Activated CD8-positive, alpha-beta T cell treated with anti-CD3 and anti-CD28 coated beads for 36 hours (primary cell): ENCODE results near the gene KCNN1. TPM values are rescaled to one million over a fixed set of nuclear protein-coding genes. Genes with fewer than 3 reads are reported as not detected.

Source experiments
- ATAC-seq: fragments of 200-7000 bp; cut with Tn5 transposase; one replicate; pipeline ENCODE4 v1.10.0; 2021; ENCODE audit warnings: mild to moderate bottlenecking, moderate library complexity
- CTCF ChIA-PET: fragments of 350-600 bp; sonication (Branson Sonifier 250); formaldehyde crosslinking; loops from one replicate; lab custom pipeline; 2021; ENCODE audit warnings: antibody characterized with exemption; lab: Charles Lee
- POLR2A ChIA-PET: fragments of 350-600 bp; sonication (Branson Sonifier 250); formaldehyde crosslinking; loops from one replicate; lab custom pipeline; 2021; ENCODE audit warnings: antibody characterized with exemption; lab: Charles Lee
- DNase-seq: peaks from one replicate; pipeline ENCODE4 v3.0.0-alpha.2; 2020
- H3K27ac Mint-ChIP-seq: one replicate; pipeline ENCODE4 v1.8.0; 2021; ENCODE audit warnings: mild to moderate bottlenecking, mixed read lengths
- H3K27me3 Mint-ChIP-seq: one replicate; pipeline ENCODE4 v1.8.0; 2021; ENCODE audit warnings: mixed read lengths
- H3K36me3 Mint-ChIP-seq: one replicate; pipeline ENCODE4 v1.8.0; 2021; ENCODE audit warnings: low read depth, mixed read lengths
- H3K4me1 Mint-ChIP-seq: one replicate; pipeline ENCODE4 v1.8.0; 2021; ENCODE audit warnings: low read depth, mixed read lengths
- H3K4me3 Mint-ChIP-seq: one replicate; pipeline ENCODE4 v1.8.0; 2021; ENCODE audit warnings: mild to moderate bottlenecking, moderate library complexity, mixed read lengths
- H3K9me3 Mint-ChIP-seq: one replicate; pipeline ENCODE4 v1.8.0; 2021; ENCODE audit warnings: mixed read lengths
- intact Hi-C: fragments of 100-400 bp; cut with micrococcal nuclease; formaldehyde crosslinking; loops from one replicate; pipeline ENCODE4 v1.10.0; 2022
- total RNA-seq, 2 experiments: library from RNA; stranded (reverse); gene quantifications; one replicate each; pipeline ENCODE4 v1.2.3, GENCODE V29; 2021
- TF ChIP-seq, protein P1 (sequence below): fragments of 200-600 bp; IDR thresholded peaks from one replicate; pipeline ENCODE4 v1.8.0; 2022; ENCODE audit warnings: antibody characterized with exemption, mild to moderate bottlenecking

KCNN1 gene
- total RNA-seq, 2 experiments from 2014 or later, result 0.25 to 1.7 TPM

DNA sequence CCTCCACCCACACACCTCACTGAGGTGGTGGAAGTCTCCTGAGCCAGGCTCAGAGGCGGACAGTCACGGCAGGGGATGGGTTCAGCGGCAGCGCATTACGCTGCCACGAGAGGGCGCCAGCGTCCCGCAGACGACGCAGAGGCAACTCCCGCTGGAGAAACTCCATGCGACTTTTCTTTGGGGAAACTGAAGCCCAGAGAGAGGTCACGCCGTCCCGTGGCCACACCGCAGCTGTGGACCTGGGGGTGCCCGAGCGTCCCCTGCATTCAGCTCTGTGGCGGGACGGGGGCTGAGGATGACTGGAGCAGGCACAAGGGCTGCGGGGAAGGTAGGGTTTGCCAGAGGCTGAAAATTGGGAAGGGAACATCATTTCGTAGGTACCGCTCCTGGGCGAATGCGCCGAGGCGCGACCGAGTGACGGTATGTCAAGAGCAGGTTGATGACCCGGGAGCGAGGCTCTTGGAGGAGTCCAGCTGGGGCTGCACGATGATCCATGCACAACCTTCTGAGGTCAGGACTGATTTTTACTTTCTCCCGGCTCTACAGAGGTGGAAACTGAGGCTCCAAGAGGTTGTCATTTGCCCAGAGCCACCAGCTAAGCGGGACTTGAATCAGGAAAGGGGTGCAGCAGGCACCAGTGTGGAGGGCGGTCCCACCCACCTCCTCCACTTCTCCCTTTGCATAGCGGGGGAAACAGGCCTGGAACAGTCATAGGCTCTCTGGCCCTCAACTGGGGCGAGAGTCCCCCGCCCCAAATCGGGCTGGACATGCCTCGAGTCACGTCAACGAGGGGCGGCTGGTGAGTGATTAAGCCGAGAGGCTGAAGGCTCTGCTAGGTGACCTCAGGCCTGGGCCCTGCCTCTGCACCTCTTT lies 40.4 kb downstream of the KCNN1 start:
- ChIA-PET CTCF (interaction anchor here (0.6 to 6.1 kb wide), 17 partner anchors 9 to 256 kb away, joined by 3 to 151 read pairs (median 5); partner anchors contain the start of genes FCHO1 and IL12RB1), POLR2A (interaction anchor here (1.0 to 3.9 kb wide), 7 partner anchors 13 to 82 kb away, joined by 3 to 24 read pairs (median 5); no protein-coding TSS in a partner anchor)
- Mint-ChIP-seq H3K27ac (peak overlapping the region; percentile 82), H3K9me3 (no peaks in the 10 kb centered on the region), H3K4me1 (peaks cover 29% of the 10 kb centered on the region), H3K27me3 (no peaks in the 10 kb centered on the region), H3K4me3 (peak overlapping the region; percentile 77), H3K36me3 (peaks cover 36% of the 10 kb centered on the region)
- ATAC-seq, result peak; percentile 65
- intact Hi-C loops, result loop anchor here (1.0 to 10.0 kb wide), 2 partner anchors 51 to 148 kb away; partner anchors contain the start of gene PIK3R2
- peak; percentile 85 for DNase-seq
- TF ChIP-seq, protein P1, sequence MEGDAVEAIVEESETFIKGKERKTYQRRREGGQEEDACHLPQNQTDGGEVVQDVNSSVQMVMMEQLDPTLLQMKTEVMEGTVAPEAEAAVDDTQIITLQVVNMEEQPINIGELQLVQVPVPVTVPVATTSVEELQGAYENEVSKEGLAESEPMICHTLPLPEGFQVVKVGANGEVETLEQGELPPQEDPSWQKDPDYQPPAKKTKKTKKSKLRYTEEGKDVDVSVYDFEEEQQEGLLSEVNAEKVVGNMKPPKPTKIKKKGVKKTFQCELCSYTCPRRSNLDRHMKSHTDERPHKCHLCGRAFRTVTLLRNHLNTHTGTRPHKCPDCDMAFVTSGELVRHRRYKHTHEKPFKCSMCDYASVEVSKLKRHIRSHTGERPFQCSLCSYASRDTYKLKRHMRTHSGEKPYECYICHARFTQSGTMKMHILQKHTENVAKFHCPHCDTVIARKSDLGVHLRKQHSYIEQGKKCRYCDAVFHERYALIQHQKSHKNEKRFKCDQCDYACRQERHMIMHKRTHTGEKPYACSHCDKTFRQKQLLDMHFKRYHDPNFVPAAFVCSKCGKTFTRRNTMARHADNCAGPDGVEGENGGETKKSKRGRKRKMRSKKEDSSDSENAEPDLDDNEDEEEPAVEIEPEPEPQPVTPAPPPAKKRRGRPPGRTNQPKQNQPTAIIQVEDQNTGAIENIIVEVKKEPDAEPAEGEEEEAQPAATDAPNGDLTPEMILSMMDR, result peak; percentile 100

DNA sequence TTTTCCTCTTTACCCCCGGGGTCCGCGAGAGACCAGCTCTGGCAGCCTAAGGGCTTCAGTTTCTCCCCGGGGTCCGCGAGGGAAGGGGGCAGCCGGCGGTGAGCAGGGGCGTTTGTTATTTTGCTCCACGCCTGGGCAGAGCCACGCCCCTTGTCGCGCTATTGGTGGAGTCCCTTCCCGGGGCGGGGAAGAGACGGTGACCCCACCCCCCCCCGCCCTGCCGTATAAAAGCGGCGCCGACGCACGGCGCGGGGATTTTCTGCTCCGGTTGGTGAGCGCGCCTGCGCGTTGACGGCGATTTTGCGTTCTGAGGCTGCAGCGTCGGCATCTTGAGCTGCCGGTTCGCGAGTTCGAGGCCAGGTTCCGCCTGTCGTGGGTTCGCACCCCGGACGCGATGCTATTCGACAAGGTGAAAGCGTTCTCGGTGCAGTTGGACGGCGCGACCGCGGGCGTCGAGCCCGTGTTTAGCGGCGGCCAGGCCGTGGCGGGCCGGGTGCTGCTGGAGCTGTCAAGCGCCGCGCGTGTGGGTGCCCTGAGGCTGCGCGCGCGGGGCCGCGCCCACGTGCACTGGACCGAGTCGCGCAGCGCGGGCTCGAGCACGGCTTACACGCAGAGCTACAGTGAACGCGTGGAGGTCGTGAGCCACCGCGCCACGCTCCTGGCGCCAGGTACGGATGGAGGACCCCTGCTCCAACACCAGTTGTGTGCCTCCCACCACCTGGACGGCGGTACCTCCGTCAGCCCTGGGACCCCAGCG lies 41.2 kb downstream of the KCNN1 start, which contains the start of gene ARRDC2:
TSS of gene ARRDC2 (plus strand) at position 254 of the 757 bp plus-strand sequence. CDS start at position 395, 141 bp downstream.
- ATAC-seq (peak; percentile 87), DNase-seq (peak; percentile 95)
- Mint-ChIP-seq H3K27me3 (no peaks in the 10 kb centered on the region), H3K36me3 (peaks cover 40% of the 10 kb centered on the region), H3K4me3 (peak within 1 kb of the TSS; percentile 77), H3K9me3 (no peaks in the 10 kb centered on the region), H3K27ac (peak within 1 kb of the TSS; percentile 82), H3K4me1 (peaks cover 30% of the 10 kb centered on the region)
- CTCF ChIA-PET, result interaction anchor here (0.6 to 6.1 kb wide), 16 partner anchors 8 to 144 kb away, joined by 3 to 151 read pairs (median 6); no protein-coding TSS in a partner anchor
- intact Hi-C loops, result loop anchor here (1.0 to 10.0 kb wide), 2 partner anchors 50 to 147 kb away; partner anchors contain the start of gene PIK3R2
- POLR2A ChIA-PET, result interaction anchor here (1.3 to 3.9 kb wide), 6 partner anchors 16 to 81 kb away, joined by 3 to 24 read pairs (median 6); no protein-coding TSS in a partner anchor
- TF ChIP-seq, protein P1, result no peak

DNA sequence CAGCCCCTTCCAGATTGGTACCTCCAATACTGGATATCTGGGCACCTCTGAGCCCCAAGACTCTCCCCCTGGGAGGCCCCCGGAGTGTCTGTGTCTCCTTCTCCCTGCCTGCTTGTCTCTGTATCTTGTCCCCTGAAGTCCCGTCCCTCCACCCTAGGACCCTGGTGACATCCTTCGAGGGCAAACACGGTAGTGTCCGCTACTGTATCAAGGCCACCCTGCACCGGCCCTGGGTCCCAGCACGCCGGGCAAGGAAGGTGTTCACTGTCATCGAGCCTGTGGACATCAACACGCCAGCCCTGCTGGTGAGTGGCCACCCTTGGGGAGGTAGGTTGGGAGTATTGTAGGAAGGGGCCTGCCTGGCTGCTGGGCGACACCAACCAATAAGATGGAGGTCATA lies 41.9 kb downstream of the KCNN1 start:
- Mint-ChIP-seq H3K27me3 (no peaks in the 10 kb centered on the region), H3K27ac (peak overlapping the region; percentile 76), H3K4me3 (peak overlapping the region; percentile 77), H3K4me1 (peaks cover 37% of the 10 kb centered on the region), H3K36me3 (peaks cover 46% of the 10 kb centered on the region), H3K9me3 (no peaks in the 10 kb centered on the region)
- intact Hi-C loops, result loop anchor here (10.0 kb wide), 1 partner anchor 146 kb away; the partner anchor contains the start of gene PIK3R2
- TF ChIP-seq, protein P1, result no peak
- DNase-seq (no peak), ATAC-seq (no peak)
- ChIA-PET CTCF (interaction anchor here (0.6 to 6.1 kb wide), 3 partner anchors 36 to 100 kb away, joined by 3 to 151 read pairs (median 13); no protein-coding TSS in a partner anchor), POLR2A (interaction anchor here (1.3 to 3.9 kb wide), 5 partner anchors 15 to 81 kb away, joined by 3 to 24 read pairs (median 5); no protein-coding TSS in a partner anchor)

DNA sequence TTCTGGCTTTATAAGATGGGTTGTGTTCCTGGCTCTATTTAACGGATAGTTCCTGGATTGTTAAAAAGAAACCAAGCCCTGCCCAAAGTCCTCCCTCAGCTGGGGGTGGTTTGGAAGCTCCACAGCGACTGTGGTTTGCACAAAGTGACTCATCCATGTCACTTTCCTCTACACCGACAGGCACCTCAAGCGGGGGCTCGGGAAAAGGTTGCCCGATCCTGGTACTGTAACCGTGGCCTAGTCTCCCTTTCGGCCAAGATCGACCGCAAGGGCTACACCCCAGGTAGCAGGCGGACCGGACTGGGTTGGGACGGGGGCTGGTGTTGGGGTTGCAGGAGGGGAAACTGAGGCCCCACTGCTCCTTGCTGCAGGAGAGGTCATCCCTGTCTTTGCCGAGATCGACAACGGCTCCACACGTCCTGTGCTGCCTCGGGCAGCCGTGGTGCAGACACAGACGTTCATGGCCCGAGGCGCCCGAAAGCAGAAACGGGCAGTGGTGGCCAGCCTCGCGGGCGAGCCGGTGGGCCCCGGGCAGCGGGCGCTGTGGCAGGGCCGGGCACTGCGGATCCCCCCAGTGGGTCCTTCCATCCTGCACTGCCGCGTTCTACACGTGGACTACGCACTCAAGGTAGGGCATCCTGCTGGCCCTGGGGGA lies 42.6 kb downstream of the KCNN1 start:
- POLR2A ChIA-PET, result interaction anchor here (0.7 to 3.9 kb wide), 5 partner anchors 8 to 149 kb away, joined by 3 to 24 read pairs (median 3); no protein-coding TSS in a partner anchor
- Mint-ChIP-seq H3K4me1 (peaks cover 45% of the 10 kb centered on the region), H3K27me3 (no peaks in the 10 kb centered on the region), H3K9me3 (no peaks in the 10 kb centered on the region), H3K27ac (peak overlapping the region; percentile 76), H3K4me3 (peak overlapping the region; percentile 77), H3K36me3 (peaks cover 53% of the 10 kb centered on the region)
- intact Hi-C loops, result loop anchor here (10.0 kb wide), 1 partner anchor 145 kb away; the partner anchor contains the start of gene PIK3R2
- CTCF ChIA-PET, result interaction anchor here (2.1 to 6.1 kb wide), 2 partner anchors 36 to 50 kb away, joined by 6 to 151 read pairs; no protein-coding TSS in a partner anchor
- ATAC-seq, result no peak
- DNase-seq, result peak; percentile 45
- TF ChIP-seq, protein P1, result no peak
